ENCODE data around the gene PTRH1.

Gene PTRH1

GRCh38 chr9:127697575-127697974 is 17.9 kb downstream of the PTRH1 start:
- no peak for DNase-seq (ENCODE audit: low read depth in 2 of 2)

- no peak for DNase-seq (ENCODE audit: low read depth in 2 of 2)
Measured at GRCh38 chr9:127694890-127695720, 20.4 kb downstream of the PTRH1 start.

DNA sequence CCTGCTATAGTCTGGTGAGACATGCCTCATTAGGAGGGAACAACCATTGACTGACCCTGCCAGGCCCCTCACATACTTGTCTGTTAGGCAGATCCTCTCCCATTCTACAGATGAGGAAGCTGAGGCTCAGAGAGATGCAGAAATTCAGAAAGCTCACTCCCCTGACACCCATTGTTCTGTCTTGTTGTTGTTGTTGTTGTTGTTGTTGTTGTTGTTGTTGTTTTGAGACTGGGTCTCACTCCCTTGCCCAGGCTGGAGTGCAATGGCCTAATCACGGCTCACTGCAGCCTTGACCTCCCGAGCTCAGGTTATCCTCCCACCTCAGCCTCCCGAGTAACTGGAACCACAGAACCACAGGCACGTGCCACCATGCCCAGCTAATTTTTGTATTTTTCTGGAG is 21.8 kb downstream of the PTRH1 start:
- no peak for DNase-seq (ENCODE audit: low read depth in 2 of 2)

DNA sequence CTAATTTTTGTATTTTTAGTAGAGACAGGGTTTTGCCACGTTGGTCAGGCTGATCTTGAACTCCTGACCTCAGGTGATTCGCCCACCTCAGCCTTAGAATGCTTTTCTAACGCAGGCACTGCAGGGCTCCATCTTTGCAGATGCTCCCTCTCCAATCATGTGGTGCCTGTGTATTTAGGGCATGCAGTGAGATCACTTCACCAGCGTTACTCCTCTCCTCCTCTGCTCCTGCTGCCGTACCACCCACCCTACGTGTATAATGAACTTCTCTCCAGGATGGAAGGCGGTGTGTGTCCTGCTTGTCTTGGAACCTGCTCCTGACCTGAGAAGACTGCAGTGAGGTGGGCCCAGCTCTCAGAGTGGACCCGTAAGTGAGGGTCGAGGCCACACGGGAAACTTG is 22.3 kb downstream of the PTRH1 start:
- no peak for DNase-seq (ENCODE audit: low read depth in 2 of 2)

- no peak for DNase-seq (ENCODE audit: low read depth in 2 of 2)
Measured at GRCh38 chr9:127692071-127692470, 23.4 kb downstream of the PTRH1 start.

- no peak for DNase-seq (ENCODE audit: low read depth in 2 of 2)
Measured at GRCh38 chr9:127690735-127691134, 24.7 kb downstream of the PTRH1 start.

- no peak for DNase-seq (ENCODE audit: low read depth in 2 of 2)
Measured at GRCh38 chr9:127689329-127690000, 26.0 kb downstream of the PTRH1 start.

- DNase-seq (ENCODE audit: low read depth in 2 of 2) = no peak
Measured at GRCh38 chr9:127686461-127687393, 28.7 kb downstream of the PTRH1 start.

DNA sequence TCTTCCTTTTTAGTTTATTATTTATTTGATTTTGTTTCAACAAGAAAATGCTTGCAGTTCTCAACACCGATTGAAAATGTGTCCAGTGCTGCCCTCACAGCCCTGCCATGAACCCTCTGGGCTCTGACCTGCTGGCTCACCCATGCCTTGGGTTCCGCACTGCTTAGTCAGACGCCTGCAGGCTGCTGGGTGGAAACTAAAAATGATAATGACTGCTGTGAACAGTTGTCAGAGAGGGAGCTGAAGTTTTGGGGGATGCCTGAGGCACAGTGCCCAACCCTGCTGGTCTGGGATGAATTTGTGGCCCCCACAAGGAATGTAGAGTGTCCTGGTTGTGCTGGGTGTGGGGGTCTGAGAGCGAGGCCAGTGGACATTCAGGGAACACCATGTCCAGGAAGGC is 30.9 kb downstream of the PTRH1 start:
- DNase-seq (ENCODE audit: low read depth in 2 of 2) = no peak

- DNase-seq (ENCODE audit: low read depth in 2 of 2) = no peak
Measured at GRCh38 chr9:127683723-127684122, 31.7 kb downstream of the PTRH1 start.

DNA sequence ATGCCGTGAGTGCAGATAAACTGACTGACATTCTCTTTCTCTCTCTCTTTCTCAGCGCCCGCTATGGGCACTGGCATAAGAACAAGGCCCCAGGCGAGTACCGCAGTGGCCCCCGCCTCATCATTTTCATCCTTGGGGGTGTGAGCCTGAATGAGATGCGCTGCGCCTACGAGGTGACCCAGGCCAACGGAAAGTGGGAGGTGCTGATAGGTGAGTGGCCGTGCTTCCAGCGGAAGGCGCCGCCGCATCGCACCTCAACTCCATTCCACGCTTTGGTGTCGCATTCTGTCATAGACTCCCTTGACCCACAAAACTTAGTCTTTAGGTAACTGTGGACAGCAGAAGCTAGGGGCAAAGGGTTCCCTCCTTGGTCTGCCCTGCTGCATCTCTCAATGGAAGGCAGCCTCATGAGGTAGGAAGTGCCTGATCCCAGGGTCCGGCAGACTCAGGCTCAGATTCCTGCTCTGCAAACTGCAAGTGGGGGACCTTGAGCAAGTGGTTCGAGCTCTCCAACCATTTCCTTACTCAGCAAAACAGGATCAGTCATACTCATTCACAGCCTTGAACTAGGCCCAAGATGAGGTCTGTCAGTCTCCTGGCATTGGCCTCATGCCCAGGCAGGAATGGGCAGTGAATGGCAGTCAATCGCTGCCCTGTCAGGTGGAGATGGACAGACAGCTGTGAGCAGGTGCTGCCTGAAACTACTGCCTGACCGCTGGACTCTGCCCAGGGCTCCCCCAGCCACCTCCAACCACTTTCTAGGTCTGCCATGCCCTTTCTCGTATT is 32.9 kb downstream of the PTRH1 start:
- no peak for DNase-seq (ENCODE audit: low read depth in 2 of 2)

GRCh38 chr9:127680846-127681245 is 34.6 kb downstream of the PTRH1 start:
- DNase-seq (ENCODE audit: low read depth in 2 of 2) = no peak

GRCh38 chr9:127680226-127680625 is 35.2 kb downstream of the PTRH1 start:
- DNase-seq (ENCODE audit: low read depth in 2 of 2) = no peak

GRCh38 chr9:127679506-127679905 is 36.0 kb downstream of the PTRH1 start:
- DNase-seq (ENCODE audit: low read depth in 2 of 2) = no peak

GRCh38 chr9:127676638-127677037 is 38.8 kb downstream of the PTRH1 start:
- DNase-seq (ENCODE audit: low read depth in 2 of 2) = no peak

DNA sequence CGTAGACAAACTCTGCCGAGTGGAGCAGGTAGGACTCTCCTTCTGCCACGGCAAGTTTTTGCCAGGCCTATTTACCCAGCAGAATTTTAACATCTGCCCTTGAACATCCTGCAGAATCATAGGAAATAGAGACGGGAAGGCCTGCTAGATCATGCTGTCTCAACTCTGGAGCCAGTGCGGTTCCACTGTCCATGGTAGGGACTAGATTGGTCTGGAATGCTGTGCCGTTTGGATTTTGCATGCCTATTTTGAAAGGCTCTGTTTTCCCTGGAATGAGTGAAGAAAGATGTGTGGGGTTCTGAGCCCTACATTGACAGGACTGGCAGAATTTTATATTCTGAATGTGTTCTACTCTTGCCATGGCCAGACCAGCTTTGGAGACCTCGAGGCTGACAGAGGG is 42.2 kb downstream of the PTRH1 start:
- no peak for DNase-seq (ENCODE audit: low read depth in 2 of 2)

GRCh38 chr9:127667906-127668305 is 47.6 kb downstream of the PTRH1 start:
- DNase-seq (ENCODE audit: low read depth in 2 of 2) = no peak

DNA sequence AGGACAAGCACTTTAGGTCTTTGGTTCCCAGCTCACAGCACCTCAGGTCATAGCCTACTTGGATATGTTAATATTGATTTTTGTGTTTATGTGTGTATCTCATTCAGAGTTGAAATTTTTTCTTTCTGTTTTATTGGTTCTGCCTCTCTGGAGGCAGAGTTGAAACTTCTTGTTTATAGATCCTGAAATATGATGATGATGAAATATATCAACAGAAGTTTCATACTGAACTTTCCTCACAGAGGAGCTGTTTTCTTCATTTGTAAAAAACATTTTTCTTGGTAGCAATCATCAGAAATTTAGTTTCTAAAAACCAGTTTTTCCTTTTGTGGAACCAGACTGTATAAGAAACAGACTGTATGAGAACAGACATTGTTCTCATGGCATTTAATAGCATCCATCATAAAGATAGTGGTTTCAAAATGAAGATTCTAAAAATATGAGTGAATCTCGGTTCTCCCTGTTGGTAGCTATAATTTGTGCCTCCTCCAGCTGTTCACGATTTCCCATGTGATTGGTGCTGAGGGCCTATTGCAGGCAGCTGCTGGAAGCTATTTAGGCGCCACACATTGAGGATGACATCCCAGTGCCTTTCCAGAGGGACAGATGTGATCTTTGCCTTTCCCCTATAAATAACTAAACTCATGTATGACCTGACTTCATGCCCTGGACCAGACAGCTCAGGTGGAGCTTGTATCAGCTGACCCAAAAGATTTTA is 48.2 kb downstream of the PTRH1 start:
- DNase-seq (ENCODE audit: low read depth in 2 of 2) = no peak

DNA sequence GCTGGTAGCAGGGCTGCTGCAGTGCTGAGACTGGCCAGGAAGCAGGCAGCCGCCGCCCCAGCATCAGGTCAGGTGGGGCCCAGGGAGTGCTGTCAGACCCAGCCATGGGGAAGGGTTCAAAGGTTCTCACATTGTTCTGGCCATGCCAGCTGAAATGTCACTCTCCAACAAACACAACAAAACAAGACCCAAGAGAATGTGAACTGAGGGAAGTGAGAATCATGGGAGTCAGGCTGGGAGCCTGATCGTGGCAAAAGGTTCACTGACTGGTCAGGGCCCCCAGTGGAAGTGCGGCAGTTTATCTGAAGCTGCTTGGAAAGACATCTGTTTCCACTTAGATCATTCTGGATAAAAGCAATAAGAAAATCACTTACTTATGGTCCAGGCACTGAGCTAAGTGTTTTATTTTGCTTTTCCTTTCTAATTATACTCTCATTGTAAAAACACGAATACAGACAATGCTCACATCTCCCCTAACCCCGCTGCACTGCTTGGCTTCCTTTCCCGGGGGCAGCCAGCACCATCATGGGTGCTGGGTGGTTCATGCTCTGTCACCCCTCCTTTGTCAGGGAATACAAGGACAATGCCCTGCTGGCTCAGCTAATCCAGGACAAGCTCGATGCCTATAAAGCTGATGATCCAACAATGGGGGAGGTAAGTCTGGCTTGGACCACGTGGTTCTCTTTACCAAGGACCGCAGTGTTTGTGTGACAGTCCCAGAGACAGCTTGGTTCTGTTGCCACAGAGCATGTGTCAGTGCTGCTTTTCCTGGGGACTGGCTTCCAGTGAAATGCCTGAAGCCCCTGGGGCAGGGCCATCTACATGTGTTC is 50.6 kb downstream of the PTRH1 start:
- DNase-seq (ENCODE audit: low read depth in 2 of 2) = no peak

DNA sequence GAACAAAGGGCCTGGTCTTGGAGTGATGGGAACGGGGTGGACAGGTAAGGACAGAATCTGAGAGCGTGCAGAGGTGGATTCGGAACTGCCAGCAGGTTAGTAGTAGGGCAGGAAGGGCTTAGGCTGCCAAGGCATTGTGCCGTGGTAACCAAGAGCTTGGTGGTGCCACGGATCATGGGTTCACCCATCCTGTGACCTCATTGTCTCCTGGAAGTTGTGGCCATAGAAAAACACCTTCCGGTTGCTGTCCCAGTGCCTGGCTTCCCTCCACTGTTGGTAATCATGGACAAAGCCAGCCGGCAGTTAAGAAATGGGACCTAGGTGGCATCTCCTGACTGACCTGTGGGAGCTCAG is 51.2 kb downstream of the PTRH1 start:
- no peak for DNase-seq (ENCODE audit: low read depth in 2 of 2)
